ENCODE data around the gene SSBP3. TPM values are rescaled to one million over a fixed set of nuclear protein-coding genes. Genes with fewer than 3 reads are reported as not detected.
"Not testable (repeated sequence)": the region's sequence is repeated elsewhere in the genome, so short reads cannot be mapped to it uniquely, and the experiment has no call there.

Gene SSBP3
- 44.0 TPM for total RNA-seq
- long read RNA-seq, transcript SSBP3-203 (17 exons, 1,578 nt), result major isoform, 7 of 46 reads
- long read RNA-seq, partial matches to known transcripts, result 10 of 46 reads
- long read RNA-seq, other reads (novel, unspliced or antisense), result 28 of 46 reads

- DNase-seq (peak; percentile 94), ATAC-seq (peak; percentile 96)
- Histone ChIP-seq H3K27me3 (ENCODE audit: low read depth) (no peaks in the 10 kb centered on the region), H3K4me3 (peak within 1 kb of the TSS; percentile 83), H3K9me3 (no peaks in the 10 kb centered on the region), H3K4me1 (peaks cover 55% of the 10 kb centered on the region), H3K36me3 (peaks cover 6% of the 10 kb centered on the region), H3K27ac (peak within 1 kb of the TSS; percentile 84)
- intact Hi-C loops (cut with DNase I), result loop anchor here (5.0 kb wide), 1 partner anchor 81 kb away; no protein-coding TSS in a partner anchor
- no peak for TF ChIP-seq CTCF (IDR thresholded peaks at IDR 0.05)
Measured at GRCh38 chr1:54406339-54407153, at the start of gene SSBP3. Gene SSBP3 (minus strand): TSS chr1:54406394.

- intact Hi-C loops (cut with DNase I), result no loop called here
- Histone ChIP-seq H3K27ac (no peak overlapping the region), H3K36me3 (no peaks in the 10 kb centered on the region), H3K27me3 (ENCODE audit: low read depth) (no peaks in the 10 kb centered on the region), H3K4me1 (no peaks in the 10 kb centered on the region), H3K4me3 (no peak overlapping the region), H3K9me3 (no peaks in the 10 kb centered on the region)
- no peak for DNase-seq
- ATAC-seq, result no peak
- TF ChIP-seq CTCF (IDR thresholded peaks at IDR 0.05), result no peak
Measured at GRCh38 chr1:54453509-54453908, 47.3 kb upstream of the SSBP3 start.

GRCh38 chr1:54453022-54453421 lies 46.8 kb upstream of the SSBP3 start:
- DNase-seq, result no peak
- H3K4me3 ChIP-seq, result no peak overlapping the region
- H3K4me1 ChIP-seq, result no peaks in the 10 kb centered on the region
- no peaks in the 10 kb centered on the region for H3K9me3 ChIP-seq
- no peak for TF ChIP-seq CTCF (IDR thresholded peaks at IDR 0.05)
- H3K36me3 ChIP-seq, result no peaks in the 10 kb centered on the region
- no peak overlapping the region for H3K27ac ChIP-seq
- no peaks in the 10 kb centered on the region for H3K27me3 ChIP-seq (ENCODE audit: low read depth)
- intact Hi-C loops (cut with DNase I), result no loop called here
- ATAC-seq, result no peak

GRCh38 chr1:54449431-54449830 lies 43.2 kb upstream of the SSBP3 start:
- H3K36me3 ChIP-seq; H3K27me3 ChIP-seq (ENCODE audit: low read depth); ATAC-seq; H3K4me3 ChIP-seq; intact Hi-C loops (cut with DNase I); H3K27ac ChIP-seq; H3K9me3 ChIP-seq; H3K4me1 ChIP-seq; DNase-seq: not testable (repeated sequence)

- H3K36me3 ChIP-seq; DNase-seq; H3K27ac ChIP-seq; ATAC-seq; H3K9me3 ChIP-seq; H3K4me1 ChIP-seq; intact Hi-C loops (cut with DNase I); H3K27me3 ChIP-seq (ENCODE audit: low read depth); H3K4me3 ChIP-seq: not testable (repeated sequence)
Measured at GRCh38 chr1:54448801-54449200, 42.6 kb upstream of the SSBP3 start.

- H3K9me3 ChIP-seq; ATAC-seq; H3K27me3 ChIP-seq (ENCODE audit: low read depth); H3K36me3 ChIP-seq; intact Hi-C loops (cut with DNase I); H3K4me1 ChIP-seq; DNase-seq; H3K4me3 ChIP-seq; H3K27ac ChIP-seq: not testable (repeated sequence)
Measured at GRCh38 chr1:54447081-54447480, 40.9 kb upstream of the SSBP3 start.

- Histone ChIP-seq H3K27me3 (ENCODE audit: low read depth) (no peaks in the 10 kb centered on the region), H3K36me3 (no peaks in the 10 kb centered on the region), H3K9me3 (no peaks in the 10 kb centered on the region), H3K27ac (no peak overlapping the region), H3K4me3 (no peak overlapping the region), H3K4me1 (no peaks in the 10 kb centered on the region)
- no peak for DNase-seq
- TF ChIP-seq CTCF (IDR thresholded peaks at IDR 0.05), result no peak
- intact Hi-C loops (cut with DNase I), result no loop called here
- no peak for ATAC-seq
Measured at GRCh38 chr1:54442185-54442584, 36.0 kb upstream of the SSBP3 start.

Data from lower lobe of right lung (tissue), 2 donors.